HG03342 (cell line): Measurements from ENCODE around the gene SEPTIN11.
"Not testable (repeated sequence)": the region's sequence is repeated elsewhere in the genome, so short reads cannot be mapped to it uniquely, and the experiment has no call there.

Experiments used
- ATAC-seq: cut with Tn5 transposase; IDR thresholded peaks from one replicate; pipeline ENCODE4 v1.9.1; 2021; ENCODE audit warnings: mild to moderate bottlenecking, moderate library complexity; ENCODE audit not compliant: unreplicated experiment

SEPTIN11 gene

GRCh38 chr4:76951672-76952010 is 2.1 kb downstream of the SEPTIN11 start:
- no peak for ATAC-seq

GRCh38 chr4:76952071-76952470 is 2.5 kb downstream of the SEPTIN11 start:
- no peak for ATAC-seq

- ATAC-seq, result no peak
Measured at GRCh38 chr4:76952656-76953582, 3.4 kb downstream of the SEPTIN11 start.

- ATAC-seq, result no peak
Measured at GRCh38 chr4:76953956-76954355, 4.4 kb downstream of the SEPTIN11 start.

- ATAC-seq, result no peak
Measured at GRCh38 chr4:76954489-76954888, 4.9 kb downstream of the SEPTIN11 start.

- ATAC-seq, result no peak
Measured at GRCh38 chr4:76955182-76955581, 5.6 kb downstream of the SEPTIN11 start.

GRCh38 chr4:76957004-76957738 is 7.6 kb downstream of the SEPTIN11 start:
- ATAC-seq, result no peak

GRCh38 chr4:76958891-76959290 is 9.3 kb downstream of the SEPTIN11 start:
- no peak for ATAC-seq

- peak; percentile 88 for ATAC-seq
Measured at GRCh38 chr4:76960014-76960413, 10.5 kb downstream of the SEPTIN11 start.

- no peak for ATAC-seq
Measured at GRCh38 chr4:76962406-76963130, 13.0 kb downstream of the SEPTIN11 start.

GRCh38 chr4:76963131-76963750 is 13.7 kb downstream of the SEPTIN11 start:
- ATAC-seq, result no peak

GRCh38 chr4:76963927-76964326 is 14.4 kb downstream of the SEPTIN11 start:
- not testable (repeated sequence) for ATAC-seq

- ATAC-seq, result no peak
Measured at GRCh38 chr4:76964769-76965168, 15.2 kb downstream of the SEPTIN11 start.

- no peak for ATAC-seq
Measured at GRCh38 chr4:76965866-76966579, 16.5 kb downstream of the SEPTIN11 start.

GRCh38 chr4:76968937-76969336 is 19.4 kb downstream of the SEPTIN11 start:
- ATAC-seq, result no peak

GRCh38 chr4:76969495-76969894 is 19.9 kb downstream of the SEPTIN11 start:
- no peak for ATAC-seq

- ATAC-seq, result no peak
Measured at GRCh38 chr4:76969941-76970529, 20.5 kb downstream of the SEPTIN11 start.

GRCh38 chr4:76972306-76972705 is 22.8 kb downstream of the SEPTIN11 start:
- ATAC-seq, result no peak

GRCh38 chr4:76974150-76974549 is 24.6 kb downstream of the SEPTIN11 start:
- no peak for ATAC-seq

- ATAC-seq, result no peak
Measured at GRCh38 chr4:76977113-76977512, 27.6 kb downstream of the SEPTIN11 start.
